HepG2 (cell line): Measurements from ENCODE around the gene EPHA2. TPM values are rescaled to one million over a fixed set of nuclear protein-coding genes. Genes with fewer than 3 reads are reported as not detected.
A peak's percentile ranks its signal among the peaks of the same experiment; 100 is the strongest.

Source experiments
- CBFB ChIP-seq: sonication (generic); formaldehyde crosslinking; IDR thresholded peaks from 2 replicates; pipeline ENCODE4 v1.4.0; 2020; ENCODE audit warnings: missing genetic modification reagents
- CEBPG ChIP-seq: IDR thresholded peaks from 2 replicates; pipeline ENCODE4 v1.6.1; 2016
- DMTF1 ChIP-seq: sonication (generic); formaldehyde crosslinking; IDR thresholded peaks from 2 replicates; pipeline ENCODE4 v1.4.0; 2020; ENCODE audit warnings: mild to moderate bottlenecking, missing genetic modification reagents
- FUBP1 ChIP-seq: sonication (generic); formaldehyde crosslinking; IDR thresholded peaks from 2 replicates; pipeline ENCODE4 v1.5.1; 2020; ENCODE audit warnings: missing genetic modification reagents, mild to moderate bottlenecking, borderline replicate concordance
- RARA ChIP-seq: IDR thresholded peaks from 2 replicates; pipeline ENCODE4 v1.6.1; 2016; ENCODE audit warnings: missing genetic modification reagents, missing compliant biosample characterization
- RBAK ChIP-seq: sonication (generic); formaldehyde crosslinking; IDR thresholded peaks from 2 replicates; pipeline ENCODE4 v1.5.1; 2020; ENCODE audit warnings: mild to moderate bottlenecking, missing genetic modification reagents
- ZBTB4 ChIP-seq: sonication (generic); formaldehyde crosslinking; IDR thresholded peaks from 2 replicates; pipeline ENCODE4 v1.4.0; 2020; ENCODE audit warnings: missing genetic modification reagents, mild to moderate bottlenecking, borderline replicate concordance
- ZNF205 ChIP-seq: IDR thresholded peaks from 2 replicates; pipeline ENCODE4 v1.6.1; 2018; ENCODE audit warnings: missing biosample characterization, missing genetic modification reagents
- polyA plus RNA-seq, 8 experiments: library from polyadenylated mRNA; depleted of rRNA in 3 of 8; stranded (reverse) in 7 of 8; unstranded in 1 of 8; fragments of >200 nt; fragmentation: Illumina TruSeq in 4 of 8; extraction: Trizol in 4 of 8; gene quantifications; 2 replicates each; pipeline versions ENCODE4 v1.2.1 to v1.2.3, GENCODE V29; 2011 to 2016; ENCODE audit warnings: low read depth in 4 of 8, missing spikeins in 1 of 8, mixed read lengths in 1 of 8; ENCODE audit not compliant: insufficient read depth in 1 of 8
- total RNA-seq, 5 experiments: library from RNA; depleted of rRNA; stranded (reverse); fragments of >200 nt; fragmentation: Illumina TruSeq; extraction: Trizol; gene quantifications; 2 replicates each; pipeline ENCODE4 v1.2.3, GENCODE V29; 2016; ENCODE audit warnings: low read depth in 1 of 5
- TF ChIP-seq, protein P1 (sequence below): sonication (generic); formaldehyde crosslinking; IDR thresholded peaks from 2 replicates; pipeline ENCODE4 v1.4.0; 2020; ENCODE audit warnings: mild to moderate bottlenecking, missing genetic modification reagents
- TF ChIP-seq, protein P2 (sequence below): IDR thresholded peaks from 2 replicates; pipeline ENCODE4 v1.6.1; 2016; ENCODE audit warnings: low read depth, control low read depth

The EPHA2 gene
- total and polyA plus RNA-seq, 2 of the 13 experiments (the other 11 are each of a cell fraction or from before 2014, with no cell fraction given) = 33.6 to 53.6 TPM

DNA sequence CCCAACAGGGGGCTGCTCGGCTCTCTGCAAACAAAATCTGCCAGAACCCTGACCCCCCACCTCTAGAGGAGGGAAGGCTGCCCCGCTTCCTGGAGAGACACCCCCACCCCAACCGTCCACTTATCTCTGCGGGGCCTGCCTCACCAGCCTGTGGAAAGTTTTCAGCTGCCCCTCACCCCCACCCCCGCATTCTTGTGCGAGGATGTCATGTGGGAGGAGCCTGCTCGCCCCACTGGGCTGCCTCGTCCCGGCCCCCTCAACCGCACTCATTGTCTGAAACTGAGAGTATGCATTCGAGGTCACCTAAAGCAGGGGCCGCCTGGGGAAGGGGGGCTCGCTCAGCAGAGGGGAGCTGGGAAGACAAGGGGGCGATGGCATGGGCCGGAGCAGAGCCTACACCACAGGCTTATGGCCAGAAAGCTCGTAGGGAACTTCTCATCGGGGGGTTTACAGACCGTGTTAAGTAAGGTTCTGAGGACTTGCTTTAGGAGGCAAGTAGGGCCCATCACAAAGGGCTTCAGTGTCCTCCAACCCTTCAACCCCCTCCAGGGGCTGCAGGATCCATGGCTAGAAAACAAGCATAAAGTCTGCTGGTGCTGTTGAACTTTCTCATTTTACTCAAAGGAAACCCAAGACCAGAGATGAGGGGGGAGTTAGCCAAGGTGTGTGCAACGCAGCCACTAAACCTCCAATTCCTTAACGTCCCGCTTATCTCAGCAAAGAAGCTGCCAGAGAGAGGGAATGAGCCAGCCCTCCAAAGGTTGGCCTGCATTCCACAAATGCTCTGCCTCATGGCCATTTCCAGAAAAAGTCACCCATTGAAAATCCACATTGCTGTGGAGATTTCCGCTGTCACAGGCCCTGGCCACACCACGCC, 9.4 kb downstream of the EPHA2 start (continued):
- no peak for TF ChIP-seq FUBP1 (CRISPR knock-in tag)
- TF ChIP-seq, protein P1, sequence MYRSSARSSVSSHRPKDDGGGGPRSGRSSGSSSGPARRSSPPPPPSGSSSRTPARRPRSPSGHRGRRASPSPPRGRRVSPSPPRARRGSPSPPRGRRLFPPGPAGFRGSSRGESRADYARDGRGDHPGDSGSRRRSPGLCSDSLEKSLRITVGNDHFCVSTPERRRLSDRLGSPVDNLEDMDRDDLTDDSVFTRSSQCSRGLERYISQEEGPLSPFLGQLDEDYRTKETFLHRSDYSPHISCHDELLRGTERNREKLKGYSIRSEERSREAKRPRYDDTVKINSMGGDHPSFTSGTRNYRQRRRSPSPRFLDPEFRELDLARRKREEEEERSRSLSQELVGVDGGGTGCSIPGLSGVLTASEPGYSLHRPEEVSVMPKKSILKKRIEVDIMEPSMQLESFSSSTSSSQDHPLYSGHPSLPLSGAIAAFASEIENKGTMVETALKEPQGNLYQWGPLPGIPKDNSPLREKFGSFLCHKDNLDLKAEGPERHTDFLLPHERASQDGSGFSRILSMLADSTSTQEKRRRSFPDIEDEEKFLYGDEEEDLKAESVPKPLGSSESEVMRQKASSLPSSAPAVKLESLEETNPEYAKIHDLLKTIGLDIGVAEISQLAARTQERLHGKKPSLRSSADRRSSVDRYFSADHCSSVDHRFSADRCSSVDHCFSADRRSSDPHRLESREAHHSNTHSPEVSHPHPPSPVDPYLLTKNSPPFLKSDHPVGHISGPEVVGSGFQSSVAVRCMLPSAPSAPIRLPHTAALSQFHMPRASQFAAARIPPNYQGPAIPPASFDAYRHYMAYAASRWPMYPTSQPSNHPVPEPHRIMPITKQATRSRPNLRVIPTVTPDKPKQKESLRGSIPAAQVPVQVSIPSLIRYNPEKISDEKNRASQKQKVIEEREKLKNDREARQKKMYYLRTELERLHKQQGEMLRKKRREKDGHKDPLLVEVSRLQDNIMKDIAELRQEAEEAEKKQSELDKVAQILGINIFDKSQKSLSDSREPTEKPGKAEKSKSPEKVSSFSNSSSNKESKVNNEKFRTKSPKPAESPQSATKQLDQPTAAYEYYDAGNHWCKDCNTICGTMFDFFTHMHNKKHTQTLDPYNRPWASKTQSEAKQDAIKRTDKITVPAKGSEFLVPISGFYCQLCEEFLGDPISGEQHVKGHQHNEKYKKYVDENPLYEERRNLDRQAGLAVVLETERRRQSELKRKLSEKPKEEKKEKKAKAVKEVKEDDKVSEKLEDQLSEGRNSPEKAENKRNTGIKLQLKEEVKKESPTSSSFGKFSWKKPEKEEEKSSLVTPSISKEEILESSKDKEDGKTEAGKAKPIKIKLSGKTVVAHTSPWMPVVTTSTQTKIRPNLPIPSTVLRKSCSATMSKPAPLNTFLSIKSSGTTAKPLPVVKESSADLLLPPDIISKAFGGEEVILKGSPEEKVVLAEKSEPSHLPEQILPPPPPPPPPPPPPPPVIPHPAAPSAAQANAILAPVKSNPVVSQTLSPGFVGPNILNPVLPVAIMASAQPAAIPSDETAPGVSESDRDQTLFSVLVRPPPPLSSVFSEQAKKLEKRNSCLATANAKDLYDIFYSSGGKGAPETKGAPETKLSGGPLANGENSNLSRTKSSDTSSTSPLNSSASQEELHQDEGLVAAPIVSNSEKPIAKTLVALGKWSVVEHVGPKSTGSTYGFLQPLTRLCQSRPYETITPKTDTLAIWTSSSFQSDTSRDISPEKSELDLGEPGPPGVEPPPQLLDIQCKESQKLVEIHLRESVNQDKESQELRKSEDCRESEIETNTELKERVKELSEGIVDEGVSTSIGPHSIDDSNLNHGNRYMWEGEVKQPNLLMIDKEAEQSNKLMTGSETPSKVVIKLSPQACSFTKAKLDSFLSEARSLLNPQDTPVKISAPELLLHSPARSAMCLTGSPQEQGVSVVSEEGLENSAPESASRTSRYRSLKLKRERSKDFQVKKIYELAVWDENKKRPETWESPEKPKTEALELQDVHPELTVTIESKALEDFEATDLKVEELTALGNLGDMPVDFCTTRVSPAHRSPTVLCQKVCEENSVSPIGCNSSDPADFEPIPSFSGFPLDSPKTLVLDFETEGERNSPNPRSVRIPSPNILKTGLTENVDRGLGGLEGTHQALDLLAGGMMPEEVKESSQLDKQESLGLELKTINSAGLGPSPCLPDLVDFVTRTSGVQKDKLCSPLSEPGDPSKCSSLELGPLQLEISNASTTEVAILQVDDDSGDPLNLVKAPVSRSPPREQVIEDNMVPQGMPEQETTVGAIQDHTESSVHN (CRISPR knock-in tag) = no peak
- TF ChIP-seq ZBTB4 = no peak
- TF ChIP-seq ZNF205 = no peak
- TF ChIP-seq, protein P2, sequence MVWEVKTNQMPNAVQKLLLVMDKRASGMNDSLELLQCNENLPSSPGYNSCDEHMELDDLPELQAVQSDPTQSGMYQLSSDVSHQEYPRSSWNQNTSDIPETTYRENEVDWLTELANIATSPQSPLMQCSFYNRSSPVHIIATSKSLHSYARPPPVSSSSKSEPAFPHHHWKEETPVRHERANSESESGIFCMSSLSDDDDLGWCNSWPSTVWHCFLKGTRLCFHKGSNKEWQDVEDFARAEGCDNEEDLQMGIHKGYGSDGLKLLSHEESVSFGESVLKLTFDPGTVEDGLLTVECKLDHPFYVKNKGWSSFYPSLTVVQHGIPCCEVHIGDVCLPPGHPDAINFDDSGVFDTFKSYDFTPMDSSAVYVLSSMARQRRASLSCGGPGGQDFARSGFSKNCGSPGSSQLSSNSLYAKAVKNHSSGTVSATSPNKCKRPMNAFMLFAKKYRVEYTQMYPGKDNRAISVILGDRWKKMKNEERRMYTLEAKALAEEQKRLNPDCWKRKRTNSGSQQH (CRISPR knock-in tag) = peak; percentile 64; the same call in 1 of the 2 replicates
- peak; percentile 53 for TF ChIP-seq RARA (CRISPR knock-in tag)
- no peak for TF ChIP-seq RBAK (CRISPR knock-in tag)
- TF ChIP-seq CEBPG (CRISPR knock-in tag) = no peak
- TF ChIP-seq CBFB (CRISPR knock-in tag) = peak; percentile 48; the same call in 1 of the 2 replicates
- TF ChIP-seq DMTF1 (CRISPR knock-in tag) = no peak
